Measurements from ENCODE around the gene PPM1J. TPM values are rescaled to one million over a fixed set of nuclear protein-coding genes. Genes with fewer than 3 reads are reported as not detected.

PPM1J gene
- total RNA-seq, 1 experiment from 2014 or later = 0.51 TPM

- ATAC-seq = peak; percentile 49
- TF ChIP-seq CTCF (IDR thresholded peaks at IDR 0.05) (peak; percentile 34), REST (IDR thresholded peaks at IDR 0.05; ENCODE audit: insufficient read depth in 1 of 2, low read depth in 2 of 2, low read length in 1 of 2) (no peak)
- Histone ChIP-seq H3K9me3 (ENCODE audit: control insufficient read depth, insufficient read depth, low read depth, low read length) (no peaks in the 10 kb centered on the region), H3K27me3 (ENCODE audit: control insufficient read depth, insufficient read depth, low read length) (no peaks in the 10 kb centered on the region), H3K27ac (ENCODE audit: low read length) (no peak overlapping the region), H3K4me3 (ENCODE audit: low read depth in 2 of 2, low read length in 2 of 2) (peak overlapping the region; percentile 53), H3K36me3 (ENCODE audit: control insufficient read depth, insufficient read depth, low read length) (no peaks in the 10 kb centered on the region), H3K4me1 (ENCODE audit: control insufficient read depth, insufficient read depth, low read length) (no peaks in the 10 kb centered on the region; the same call in 1 of the 2 replicates)
- ChIA-PET POLR2A (no interaction called here), CTCF (interaction anchor here (0.5 to 3.2 kb wide), 5 partner anchors 90 to 1784 kb away, joined by 3 to 39 read pairs (median 5); partner anchors contain the start of gene LRIG2)
- intact Hi-C loops (cut with micrococcal nuclease; ENCODE audit: unreplicated experiment) = loop anchor here (5.0 kb wide), 1 partner anchor 328 kb away; no protein-coding TSS in a partner anchor
- in situ Hi-C loops (cut with HindIII; ENCODE audit: low pct_unique_long_range_greater_than_20kb, low sequenced_read_pairs) = no loop called here
- no TSS peak for BruUV-seq (replicated peaks)
- no peak for DNase-seq (ENCODE audit: low read depth, low spot score)
These were observed 544 bp downstream of the PPM1J start for GRCh38 chr1:112714313-112715263.

- TF ChIP-seq TCF7L2 (IDR thresholded peaks at IDR 0.05; ENCODE audit: low read depth, low read length) (no peak), POLR2AphosphoS5 (IDR thresholded peaks at IDR 0.05; ENCODE audit: low read depth, low read length) (no peak)
- Histone ChIP-seq H3K27ac (ENCODE audit: low read length) (no peak overlapping the region), H3K27me3 (ENCODE audit: control insufficient read depth, insufficient read depth, low read length) (no peaks in the 10 kb centered on the region), H3K4me3 (ENCODE audit: low read depth in 2 of 2, low read length in 2 of 2) (peak overlapping the region; percentile 53), H3K9me3 (ENCODE audit: control insufficient read depth, insufficient read depth, low read depth, low read length) (no peaks in the 10 kb centered on the region), H3K4me1 (ENCODE audit: control insufficient read depth, insufficient read depth, low read length) (no peaks in the 10 kb centered on the region; the same call in 1 of the 2 replicates), H3K36me3 (ENCODE audit: control insufficient read depth, insufficient read depth, low read length) (no peaks in the 10 kb centered on the region)
- BruUV-seq (replicated peaks) = no TSS peak
- POLR2A ChIA-PET = interaction anchor here (0.6 kb wide), 1 partner anchor 49 kb away, joined by 3 read pairs; no protein-coding TSS in a partner anchor
- ATAC-seq = no peak
- no peak for DNase-seq (ENCODE audit: low read depth, low spot score)
- CTCF ChIA-PET = interaction anchor here (0.5 kb wide), 2 partner anchors 9 to 1785 kb away, joined by 3 to 5 read pairs; no protein-coding TSS in a partner anchor
- in situ Hi-C loops (cut with HindIII; ENCODE audit: low pct_unique_long_range_greater_than_20kb, low sequenced_read_pairs) = no loop called here
- intact Hi-C loops (cut with micrococcal nuclease; ENCODE audit: unreplicated experiment) = no loop called here
These were observed 1.4 kb downstream of the PPM1J start for GRCh38 chr1:112713466-112714312.

Data from Panc1 (cell line).